H1 (cell line): ENCODE results near the gene ADARB2. TPM values are rescaled to one million over a fixed set of nuclear protein-coding genes. Genes with fewer than 3 reads are reported as not detected.

Source experiments
- CTCF ChIA-PET: fragments of 300-600 bp; sonication (Branson Sonifier 250); formaldehyde crosslinking; loops from one replicate; lab custom pipeline; 2021; ENCODE audit not compliant: partially characterized antibody; lab: Charles Lee
- POLR2A ChIA-PET: fragments of 300-600 bp; sonication (Branson Sonifier 250); formaldehyde crosslinking; loops from one replicate; lab custom pipeline; 2021; ENCODE audit warnings: inconsistent platforms; ENCODE audit not compliant: partially characterized antibody; lab: Charles Lee
- DNase-seq, 2 experiments: peaks; one replicate each; pipeline versions ENCODE4 v3.0.0 to v3.0.0-alpha.2; 2010 to 2022; ENCODE audit warnings: low spot score in 2 of 2, low read depth in 1 of 2, mixed read lengths in 1 of 2
- FAIRE-seq: peaks from 2 replicates; lab custom pipeline; 2011; peaks lifted over from hg19 to GRCh38; lab: Jason Lieb, UNC
- H2AFZ ChIP-seq: 2 replicates; pipeline ENCODE4 v1.8.1; 2012; ENCODE audit warnings: low read length, inconsistent platforms
- H2AK5ac ChIP-seq: 2 replicates; pipeline ENCODE4 v1.6.1; 2013; ENCODE audit warnings: low read depth, low read length
- H2BK120ac ChIP-seq: replicated peaks from 2 replicates; pipeline ENCODE3; 2013; ENCODE audit warnings: low read depth, low read length, inconsistent platforms
- H2BK12ac ChIP-seq: 2 replicates; pipeline ENCODE4 v1.6.1; 2013; ENCODE audit warnings: low read depth, low read length
- H2BK15ac ChIP-seq: 2 replicates; pipeline ENCODE4 v1.6.1; 2013; ENCODE audit warnings: low read length
- H2BK20ac ChIP-seq: 2 replicates; pipeline ENCODE4 v1.6.1; 2013; ENCODE audit warnings: low read length
- H2BK5ac ChIP-seq: 2 replicates; pipeline ENCODE4 v1.6.1; 2013; ENCODE audit warnings: low read depth, low read length
- H3K14ac ChIP-seq: 2 replicates; pipeline ENCODE4 v1.6.1; 2013; ENCODE audit warnings: inconsistent platforms; ENCODE audit not compliant: insufficient read length
- H3K18ac ChIP-seq: 2 replicates; pipeline ENCODE4 v1.6.1; 2013; ENCODE audit warnings: low read length; ENCODE audit errors: extremely low read depth
- H3K23ac ChIP-seq: 2 replicates; pipeline ENCODE4 v1.6.1; 2013; ENCODE audit warnings: inconsistent platforms; ENCODE audit not compliant: insufficient read length
- H3K23me2 ChIP-seq: 2 replicates; pipeline ENCODE4 v1.6.1; 2013; ENCODE audit warnings: low read depth, low read length
- H3K27ac ChIP-seq: 2 replicates; pipeline ENCODE4 v1.6.1; 2011; ENCODE audit warnings: low read depth, low read length, inconsistent platforms
- H3K27me3 ChIP-seq, 4 experiments: replicated peaks in 1 of 4; 1 replicate in 1 of 4; 2 replicates in 3 of 4; pipeline versions ENCODE4 v1.6.1 to v1.8.1; 2011 to 2013; ENCODE audit warnings: low read length in 3 of 4, mild to moderate bottlenecking in 3 of 4, inconsistent platforms in 2 of 4, mixed read lengths in 2 of 4, moderate library complexity in 1 of 4; ENCODE audit not compliant: control insufficient read depth in 3 of 4, insufficient read depth in 3 of 4; ENCODE audit errors: extremely low read depth in 1 of 4
- H3K36me3 ChIP-seq, 4 experiments: 2 replicates each; pipeline versions ENCODE4 v1.6.1 to v1.8.1; 2011 to 2013; ENCODE audit warnings: mild to moderate bottlenecking in 4 of 4, low read length in 3 of 4, moderate library complexity in 2 of 4, control low read depth in 1 of 4, inconsistent platforms in 1 of 4; ENCODE audit not compliant: insufficient read depth in 4 of 4, control insufficient read depth in 2 of 4
- H3K4ac ChIP-seq: replicated peaks from 2 replicates; pipeline ENCODE3; 2013; ENCODE audit warnings: low read length, low read depth, mixed read lengths, inconsistent platforms; ENCODE audit not compliant: insufficient read length
- H3K4me1 ChIP-seq, 4 experiments: replicated peaks in 1 of 4; 1 replicate in 1 of 4; 2 replicates in 3 of 4; pipeline versions ENCODE4 v1.6.1 to v1.8.1; 2011 to 2013; ENCODE audit warnings: low read length in 3 of 4, inconsistent platforms in 2 of 4, mixed read lengths in 1 of 4; ENCODE audit not compliant: insufficient read depth in 4 of 4, control insufficient read depth in 3 of 4
- H3K4me2 ChIP-seq, 2 experiments: 2 replicates each; pipeline versions ENCODE4 v1.6.1 to v1.8.1; 2011 to 2013; ENCODE audit warnings: low read depth in 2 of 2, low read length in 2 of 2, control low read depth in 1 of 2, inconsistent platforms in 1 of 2, mild to moderate bottlenecking in 1 of 2; ENCODE audit not compliant: insufficient read depth in 1 of 2
- H3K4me3 ChIP-seq, 4 experiments: fragments of 200-600, 300-600 bp in 1 of 4; sonication (generic), shearing (Covaris generic), sonication (Bioruptor Twin) in 1 of 4; 2 replicates each; pipeline versions ENCODE4 v1.5.1 to v1.8.1; 2011 to 2016; ENCODE audit warnings: low read length in 4 of 4, low read depth in 3 of 4, control low read depth in 2 of 4, inconsistent platforms in 2 of 4, mild to moderate bottlenecking in 2 of 4, mixed read lengths in 1 of 4, moderate library complexity in 1 of 4; ENCODE audit not compliant: insufficient read depth in 2 of 4; ENCODE audit errors: extremely low read depth in 1 of 4
- H3K56ac ChIP-seq: replicated peaks from 2 replicates; pipeline ENCODE3; 2013; ENCODE audit warnings: low read depth, mild to moderate bottlenecking, mixed read lengths, low read length, inconsistent platforms; ENCODE audit not compliant: insufficient read length
- H3K79me1 ChIP-seq: 2 replicates; pipeline ENCODE4 v1.6.1; 2013; ENCODE audit warnings: low read depth, low read length, control low read depth
- H3K79me2 ChIP-seq, 2 experiments: 2 replicates each; pipeline versions ENCODE4 v1.6.1 to v1.8.1; 2012 to 2013; ENCODE audit warnings: low read length in 2 of 2, mild to moderate bottlenecking in 2 of 2, inconsistent platforms in 1 of 2; ENCODE audit not compliant: insufficient read depth in 2 of 2, control insufficient read depth in 1 of 2
- H3K9ac ChIP-seq, 4 experiments: replicated peaks in 1 of 4; 1 replicate in 1 of 4; 2 replicates in 3 of 4; pipeline versions ENCODE4 v1.6.1 to v1.8.1; 2011 to 2013; ENCODE audit warnings: low read depth in 3 of 4, low read length in 3 of 4, control low read depth in 2 of 4, mild to moderate bottlenecking in 2 of 4, moderate library complexity in 2 of 4, inconsistent platforms in 1 of 4; ENCODE audit errors: extremely low read depth in 1 of 4
- H3K9me3 ChIP-seq, 2 experiments: 2 replicates each; pipeline versions ENCODE4 v1.6.1 to v1.8.1; 2012 to 2013; ENCODE audit warnings: mild to moderate bottlenecking in 2 of 2, moderate library complexity in 2 of 2, control low read depth in 1 of 2, inconsistent platforms in 1 of 2, low read depth in 1 of 2, low read length in 1 of 2, mixed read lengths in 1 of 2; ENCODE audit not compliant: insufficient read depth in 2 of 2
- H4K20me1 ChIP-seq, 2 experiments: replicated peaks in 1 of 2; 2 replicates each; pipeline versions ENCODE3 to v1.8.1; 2011 to 2013; ENCODE audit warnings: inconsistent platforms in 2 of 2, low read length in 2 of 2, mild to moderate bottlenecking in 1 of 2; ENCODE audit not compliant: insufficient read depth in 2 of 2, control insufficient read depth in 1 of 2
- H4K5ac ChIP-seq: 2 replicates; pipeline ENCODE4 v1.6.1; 2013; ENCODE audit warnings: low read length, low read depth, mixed read lengths, inconsistent platforms; ENCODE audit not compliant: insufficient read length
- H4K8ac ChIP-seq: 2 replicates; pipeline ENCODE4 v1.8.0; 2013; ENCODE audit warnings: mild to moderate bottlenecking, moderate library complexity, low read length, inconsistent platforms; ENCODE audit not compliant: insufficient read depth; ENCODE audit errors: extremely low read depth
- H4K91ac ChIP-seq: replicated peaks from 2 replicates; pipeline ENCODE3; 2013; ENCODE audit warnings: low read length, mixed read lengths, inconsistent platforms; ENCODE audit not compliant: insufficient read length
- ASH2L ChIP-seq: fragments of 200-600, 300-600 bp; sonication (generic); IDR thresholded peaks from one replicate; pipeline ENCODE4 v1.7.1; 2017; ENCODE audit warnings: low read length
- ATF3 ChIP-seq: IDR thresholded peaks from 2 replicates; pipeline ENCODE4 v1.6.1; 2011; ENCODE audit warnings: low read depth, mild to moderate bottlenecking, low read length; ENCODE audit not compliant: insufficient read depth
- CTCF ChIP-seq, 3 experiments: IDR thresholded peaks; 1 replicate in 2 of 3; 2 replicates in 1 of 3; pipeline versions ENCODE4 v1.5.1 to v1.6.1; 2011; ENCODE audit warnings: low read length in 3 of 3, mild to moderate bottlenecking in 3 of 3, inconsistent platforms in 2 of 3, low read depth in 1 of 3, moderate library complexity in 1 of 3; ENCODE audit not compliant: insufficient read depth in 1 of 3; ENCODE audit errors: control extremely low read depth in 1 of 3
- KDM5A ChIP-seq: fragments of 200-600 bp; IDR thresholded peaks from 2 replicates; pipeline ENCODE4 v1.7.1; 2012; ENCODE audit warnings: mild to moderate bottlenecking, low read length, inconsistent platforms, mixed read lengths
- POLR2A ChIP-seq, 2 experiments: IDR thresholded peaks; 1 replicate in 1 of 2; 2 replicates in 1 of 2; pipeline ENCODE4 v1.6.1; 2011; ENCODE audit warnings: low read depth in 2 of 2, low read length in 2 of 2, mild to moderate bottlenecking in 2 of 2; ENCODE audit errors: control extremely low read depth in 1 of 2
- RXRA ChIP-seq: IDR thresholded peaks from 2 replicates; pipeline ENCODE4 v1.6.1; 2011; ENCODE audit warnings: low read depth, mild to moderate bottlenecking, low read length, moderate library complexity; ENCODE audit not compliant: insufficient read depth
- TEAD4 ChIP-seq: IDR thresholded peaks from 2 replicates; pipeline ENCODE4 v1.6.1; 2012; ENCODE audit warnings: low read depth, low read length, inconsistent platforms, mixed read lengths
- WGBS, 2 experiments: shearing (Covaris generic) in 1 of 2; methylation state at CpG; one replicate each; pipeline versions ENCODE4 v1.1.6 to v1.1.7; 2013 to 2015; ENCODE audit warnings: low lambda C conversion rate in 2 of 2, mixed read lengths in 2 of 2, inconsistent platforms in 1 of 2, low coverage in 1 of 2, missing lambda C conversion rate in 1 of 2; ENCODE audit not compliant: insufficient replicate concordance in 2 of 2, insufficient coverage in 1 of 2, insufficient read length in 1 of 2; ENCODE audit errors: extremely low coverage in 1 of 2, missing lambda C conversion rate in 1 of 2; 5-methylcytosine and 5-hydroxymethylcytosine counted together
- polyA plus RNA-seq, 7 experiments: library from polyadenylated mRNA; depleted of rRNA in 3 of 7; stranded (reverse) in 5 of 7; unstranded in 2 of 7; fragments of >200 nt in 5 of 7; fragments of 200-250 nt in 2 of 7; gene quantifications; 1 replicate in 5 of 7; 2 replicates in 1 of 7; 4 replicates in 1 of 7; pipeline versions ENCODE4 v1.2.1 to v1.2.3, GENCODE V29; 2011 to 2013; ENCODE audit warnings: missing spikeins in 2 of 7, mixed read lengths in 2 of 7
- total RNA-seq: library from RNA; stranded (reverse); fragmentation: NEBNext Ultra II Directional; extraction: Animal tissue kit (Norgen Biotek cat#: 25700); gene quantifications from 2 replicates; pipeline ENCODE4 v1.2.1, GENCODE V29; 2021

ADARB2 gene
- total and polyA plus RNA-seq, 2 of the 8 experiments (the other 6 are each of a cell fraction or from before 2014, with no cell fraction given), result 2.2 to 2.8 TPM

GRCh38 chr10:1229574-1229973, 507.8 kb downstream of the ADARB2 start:
- Histone ChIP-seq H3K23ac (no peak overlapping the region), H2BK12ac (no peak overlapping the region), H3K4ac (peak overlapping the region; percentile 42), H3K18ac (no peak overlapping the region), H4K5ac (no peak overlapping the region), H2BK15ac (peak overlapping the region; percentile 96; the same call in 1 of the 2 replicates), H3K4me1 (peaks cover 0 to 5% (median 3%) of the 10 kb centered on the region in 4 experiments; a peak in 3 of 7 replicates), H3K79me2 (no peaks in the 10 kb centered on the region), H3K36me3 (no peaks in the 10 kb centered on the region), H2AFZ (no peak overlapping the region), H2BK20ac (peak overlapping the region; percentile 55; the same call in 1 of the 2 replicates), H2AK5ac (0 out of 2 replicates have a peak overlapping the region, but pooled peaks have one; percentile 80), H4K8ac (no peak overlapping the region), H3K4me2 (no peak overlapping the region), H3K4me3 (no peak overlapping the region), H3K56ac (peak overlapping the region; percentile 49), H4K20me1 (peaks cover 0 to 8% of the 10 kb centered on the region in 2 experiments), H2BK120ac (peak overlapping the region; percentile 75), H3K27me3 (no peaks in the 10 kb centered on the region), H3K14ac (no peak overlapping the region), H2BK5ac (no peak overlapping the region; the same call in 1 of the 2 replicates), H3K23me2 (peaks cover 10% of the 10 kb centered on the region), H4K91ac (peak overlapping the region; percentile 84), H3K27ac (no peak overlapping the region), H3K79me1 (no peaks in the 10 kb centered on the region), H3K9me3 (no peaks in the 10 kb centered on the region; a peak in 1 of 4 replicates), H3K9ac (no peak overlapping the region)
- POLR2A ChIA-PET, result interaction anchor here (1.4 kb wide), 1 partner anchor 65 kb away, joined by 3 read pairs; no protein-coding TSS in a partner anchor
- CTCF ChIA-PET, result interaction anchor here (1.3 kb wide), 1 partner anchor 12 kb away, joined by 3 read pairs; no protein-coding TSS in a partner anchor
- DNase-seq, result no peak
- no peak for FAIRE-seq
- WGBS, 2 experiments, result 92% methylated on average over 10 of the region's 10 CpGs; no CpG with 5 or more reads in 1 of the 2 experiments
- TF ChIP-seq CTCF (IDR thresholded peaks at IDR 0.05; ENCODE audit: control extremely low read depth in 1 of 3, insufficient read depth in 1 of 3, low read depth in 1 of 3, low read length in 3 of 3) (no peak), KDM5A (no peak), ASH2L (no peak), ATF3 (no peak), POLR2A (IDR thresholded peaks at IDR 0.05; ENCODE audit: control extremely low read depth in 1 of 2, low read depth in 2 of 2, low read length in 2 of 2) (no peak), RXRA (no peak), TEAD4 (no peak)
